GM18519 (cell line): Measurements from ENCODE around the gene TMEM163.
"Not testable (repeated sequence)": the region's sequence is repeated elsewhere in the genome, so short reads cannot be mapped to it uniquely, and the experiment has no call there.

ENCODE experiments used
- ATAC-seq: cut with Tn5 transposase; IDR thresholded peaks from one replicate; pipeline ENCODE4 v1.9.1; 2021; ENCODE audit warnings: mild to moderate bottlenecking, moderate library complexity; ENCODE audit not compliant: unreplicated experiment, low FRiP score

Gene TMEM163

DNA sequence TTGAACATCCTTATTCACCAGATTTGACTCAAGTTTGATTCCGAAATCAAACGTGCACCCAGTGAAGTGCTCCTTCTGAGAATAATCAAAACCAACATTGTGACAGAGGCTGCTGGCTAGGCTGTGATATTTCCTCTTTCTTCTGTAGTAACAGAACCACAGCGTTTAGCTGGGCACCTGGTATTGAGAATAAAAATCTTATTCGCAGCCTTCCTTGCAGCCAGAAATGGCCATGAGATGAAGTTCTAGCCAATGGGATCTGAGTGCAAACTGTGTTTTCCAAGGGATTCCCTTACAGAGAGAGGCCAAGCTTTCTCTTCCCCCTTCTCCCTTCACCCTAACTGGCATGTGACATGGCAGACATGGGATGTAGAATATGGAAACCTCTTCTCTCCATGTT, 51.7 kb downstream of the TMEM163 start:
- no peak for ATAC-seq

DNA sequence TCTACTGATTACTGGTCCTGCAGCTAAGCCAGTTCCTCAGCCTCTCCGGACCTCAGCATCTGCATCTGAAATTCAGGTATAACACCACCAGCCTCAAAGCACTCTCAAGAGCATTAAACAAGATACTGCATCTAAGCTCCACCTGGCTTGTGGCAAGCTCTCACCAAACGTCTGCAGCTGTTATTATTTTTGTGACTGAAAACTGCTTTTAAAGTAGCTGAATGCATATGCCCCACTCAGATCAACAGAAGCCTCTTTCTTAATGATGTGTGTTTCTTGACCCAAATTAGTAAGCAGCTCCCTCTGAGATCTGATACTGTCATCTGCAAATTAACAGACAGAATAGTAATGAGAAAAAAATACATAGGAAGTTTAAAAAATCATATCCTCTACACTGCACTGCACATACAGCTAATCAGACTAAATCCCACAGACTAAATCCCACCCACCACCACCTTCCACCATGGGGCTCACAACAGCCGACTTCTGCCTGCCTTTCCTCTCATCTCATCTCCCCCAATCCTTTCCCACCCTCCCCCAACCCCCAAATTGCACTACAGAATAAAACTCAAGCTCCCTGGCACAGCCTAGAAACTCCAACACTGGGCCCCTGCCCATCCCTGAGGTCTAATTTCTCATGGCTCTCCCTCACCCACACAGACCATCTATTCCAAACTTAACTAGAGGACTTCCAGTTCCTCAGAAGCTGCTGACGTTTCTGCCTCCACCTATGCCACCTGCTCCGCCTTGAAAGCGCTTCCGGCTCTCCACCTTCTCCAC, 52.9 kb downstream of the TMEM163 start:
- ATAC-seq, result no peak

DNA sequence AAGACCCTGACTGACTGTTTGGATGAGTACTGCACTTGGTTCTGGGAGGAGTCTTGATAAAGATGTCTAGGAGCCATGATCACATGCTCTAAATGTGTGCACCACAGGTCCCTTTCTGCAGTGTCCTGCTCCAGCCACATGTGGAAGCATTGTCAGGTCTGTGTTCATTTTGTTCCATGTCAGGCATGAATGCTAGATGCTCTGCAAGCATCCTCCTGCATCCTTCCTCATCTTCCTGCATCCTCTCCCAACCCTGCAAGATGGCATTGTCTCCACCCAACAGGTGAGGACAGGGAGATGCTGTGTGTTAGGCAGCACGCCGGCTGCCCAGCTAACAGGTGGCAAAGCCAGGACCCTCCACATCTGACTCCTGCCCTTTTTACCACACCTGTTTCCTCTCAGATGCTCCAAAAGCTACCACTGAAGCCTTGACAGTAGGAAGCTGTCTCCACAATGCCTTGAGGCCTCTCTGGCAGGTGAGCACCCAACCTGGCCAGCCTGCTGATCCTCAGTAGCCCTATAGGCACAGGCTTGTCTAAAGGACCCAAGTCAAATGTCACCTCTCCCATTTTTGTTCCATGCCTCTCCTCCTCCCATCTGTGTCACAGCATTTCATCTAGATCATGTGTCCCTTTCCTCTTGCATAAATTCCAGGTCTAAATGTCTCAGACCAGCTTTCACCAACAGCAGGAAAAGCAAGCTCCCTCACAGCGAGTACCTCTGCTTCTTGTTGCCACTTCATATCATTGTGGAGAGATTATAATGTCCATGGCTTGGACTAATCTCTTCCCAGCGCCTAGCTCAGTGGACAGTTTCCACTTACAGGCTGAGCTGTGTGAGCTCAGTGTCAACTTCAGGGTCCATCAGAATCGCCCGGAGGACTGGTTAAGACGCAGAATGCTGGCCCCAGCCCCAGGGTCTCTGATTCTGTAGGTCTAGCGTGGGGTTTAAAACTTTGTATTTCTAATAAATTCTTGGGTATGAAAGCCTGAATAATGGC, 55.0 kb downstream of the TMEM163 start:
- ATAC-seq, result no peak

DNA sequence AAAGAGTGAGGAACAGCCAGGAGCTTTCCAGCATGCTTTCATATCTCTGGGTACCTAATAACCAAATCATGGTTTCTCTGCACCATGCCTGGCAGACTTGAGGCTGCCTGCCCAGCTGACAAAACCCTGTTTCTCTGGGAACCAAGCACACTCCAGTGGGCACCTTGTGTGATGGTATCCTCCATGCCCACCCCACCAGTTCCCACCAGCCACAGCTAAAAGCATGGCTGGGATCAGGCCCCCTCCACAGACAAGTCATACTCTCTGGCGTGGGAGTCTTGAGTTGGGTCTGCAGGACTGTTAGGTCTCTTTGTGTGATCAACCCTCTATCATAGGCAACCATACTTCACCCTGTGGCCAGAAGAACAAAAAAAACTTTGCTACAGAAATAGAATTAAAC, 56.0 kb downstream of the TMEM163 start:
- ATAC-seq, result no peak

DNA sequence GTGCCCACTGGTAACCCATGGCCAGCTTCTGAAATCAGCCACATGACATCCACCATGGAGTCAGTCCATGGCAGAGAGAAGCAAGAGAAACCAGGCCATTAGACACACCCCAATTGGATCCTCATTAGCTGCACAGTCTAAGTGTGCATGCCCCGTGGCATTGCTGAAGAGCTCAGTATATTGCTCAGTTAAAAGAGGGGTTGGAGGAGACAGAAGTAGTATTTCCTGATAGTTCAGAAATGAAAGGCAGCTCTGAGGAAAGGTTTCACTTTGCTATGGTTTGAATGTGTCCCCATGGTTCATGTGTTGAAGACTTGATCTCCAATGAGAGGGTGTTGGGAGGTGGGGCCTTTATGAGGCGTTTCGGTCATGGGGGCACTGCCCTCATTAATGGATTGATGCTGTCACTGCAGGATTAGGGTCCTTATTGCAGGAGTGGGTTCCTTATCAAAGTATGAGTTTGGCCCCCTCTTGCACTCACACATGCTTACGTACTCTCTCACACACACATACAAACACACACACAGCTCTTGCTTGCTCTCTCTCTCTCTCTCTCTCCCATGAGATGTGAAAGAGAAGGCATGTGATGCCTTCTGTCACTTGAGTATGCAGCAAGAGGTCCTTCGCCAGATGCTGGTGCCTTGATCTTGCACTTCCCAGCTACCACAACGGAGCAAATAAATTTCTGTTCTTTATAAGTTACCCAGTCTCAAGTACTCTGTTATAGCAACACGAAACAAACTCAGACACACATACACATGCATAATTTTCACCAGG, 58.0 kb downstream of the TMEM163 start:
- ATAC-seq, result no peak

DNA sequence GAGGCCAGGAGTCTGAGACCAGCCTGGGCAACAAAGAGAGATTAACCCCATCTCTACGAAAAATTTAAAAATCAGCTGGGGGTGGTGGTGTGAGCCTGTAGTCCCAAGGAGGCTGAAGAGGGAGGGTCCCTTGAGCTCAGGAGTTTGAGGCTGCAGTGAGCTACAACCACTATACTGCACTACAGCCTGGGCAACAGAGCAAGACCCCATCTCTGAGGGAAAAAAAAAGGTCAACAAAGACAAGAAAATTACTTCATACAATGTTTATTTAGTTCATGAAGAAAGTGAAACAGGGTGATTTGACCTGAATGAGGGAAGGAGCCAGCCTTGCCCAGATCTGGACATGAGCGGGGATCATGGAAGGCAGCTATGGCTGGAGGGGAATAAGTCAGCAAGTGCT, 59.1 kb downstream of the TMEM163 start:
- ATAC-seq, result no peak

DNA sequence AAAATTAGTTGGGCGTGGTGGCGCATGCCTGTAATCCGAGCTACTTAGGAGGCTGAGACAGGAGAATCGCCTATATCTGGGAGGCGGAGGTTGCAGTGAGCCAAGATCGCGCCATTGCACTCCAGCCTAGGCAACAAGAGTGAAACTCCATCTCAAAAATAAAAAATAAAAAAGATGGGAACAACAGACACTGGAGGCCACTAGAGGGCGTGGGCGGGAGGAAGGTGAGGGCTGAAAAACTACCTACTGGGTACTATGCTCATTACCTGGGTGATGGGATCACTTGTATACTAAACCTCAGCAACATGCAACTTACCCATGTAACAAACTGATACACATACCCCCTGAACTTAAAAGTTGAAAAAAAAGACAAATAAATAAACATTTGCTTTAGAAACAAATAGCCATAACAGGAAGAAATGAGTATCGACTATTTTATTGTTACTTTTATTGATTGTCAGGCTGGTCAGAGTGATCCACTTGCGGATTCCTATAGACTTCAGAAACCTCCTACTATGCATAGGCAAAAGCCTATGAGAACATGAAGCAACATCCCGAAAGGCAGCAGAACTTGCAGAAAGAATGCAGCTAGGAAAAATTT, 61.0 kb downstream of the TMEM163 start:
- ATAC-seq, result no peak

DNA sequence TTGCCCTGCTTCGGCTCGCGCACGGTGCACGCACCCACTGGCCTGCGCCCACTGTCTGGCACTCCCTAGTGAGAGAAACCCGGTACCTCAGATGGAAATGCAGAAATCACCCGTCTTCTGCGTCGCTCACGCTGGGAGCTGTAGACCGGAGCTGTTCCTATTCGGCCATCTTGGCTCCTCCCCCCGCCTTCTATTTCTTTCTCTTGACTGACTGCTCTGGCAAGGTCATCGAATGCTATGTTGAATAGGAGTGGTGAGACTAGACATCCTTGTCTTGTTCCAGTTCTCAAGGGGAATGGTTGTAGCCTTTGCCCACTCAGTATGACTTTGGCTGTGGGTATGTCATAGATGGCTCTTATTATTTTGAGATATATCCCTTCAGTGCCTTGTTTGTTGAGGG, 62.4 kb downstream of the TMEM163 start:
- ATAC-seq, result not testable (repeated sequence)

DNA sequence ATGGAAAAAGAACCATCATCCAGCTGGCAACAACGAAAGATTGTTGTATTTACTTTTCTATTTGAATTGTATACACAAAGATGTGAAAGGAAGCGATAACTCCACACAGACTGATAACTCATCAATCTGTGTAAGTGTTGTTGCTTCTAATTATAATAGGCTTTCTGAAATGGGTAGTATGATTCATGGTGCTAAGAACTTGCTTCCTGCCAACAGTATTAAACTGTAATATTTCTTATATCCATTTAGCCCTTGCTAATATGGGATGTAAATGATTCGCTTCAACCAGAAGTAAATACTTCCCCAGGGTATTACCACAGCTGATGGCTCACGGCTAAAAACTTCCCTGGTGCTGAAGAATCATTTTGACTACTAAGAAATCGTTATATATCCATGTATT, 70.2 kb downstream of the TMEM163 start:
- ATAC-seq, result no peak

DNA sequence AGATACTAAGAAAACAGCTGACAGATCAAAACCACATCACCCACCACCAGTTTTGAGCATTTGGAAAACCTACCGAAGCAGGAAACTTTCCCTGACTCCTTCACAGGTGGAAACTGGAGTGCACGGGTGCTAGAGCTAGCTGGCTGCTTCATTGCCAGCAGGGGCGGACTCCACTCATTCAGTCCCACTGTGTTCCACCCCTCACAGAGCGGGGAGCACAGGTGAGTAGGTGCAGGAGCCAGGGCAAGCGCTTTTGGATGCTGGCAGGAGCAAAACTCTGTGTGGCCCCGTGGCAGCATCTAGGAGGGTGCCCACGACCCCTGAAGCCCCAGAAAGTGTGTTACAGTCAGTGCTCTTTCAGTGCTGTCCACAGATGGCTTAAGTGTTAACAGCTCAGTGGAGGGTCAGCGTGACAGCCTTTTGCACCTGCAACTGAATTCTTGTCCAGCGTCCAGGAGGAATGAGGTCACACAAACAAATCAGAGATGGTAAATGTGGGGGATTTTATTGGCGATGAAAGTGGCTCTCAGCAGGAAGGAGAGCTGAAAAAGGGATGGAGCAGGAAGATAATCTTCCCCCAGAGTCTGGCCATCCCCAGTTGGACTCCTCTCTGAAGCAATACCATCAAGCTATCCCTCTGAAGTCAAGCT, 71.1 kb downstream of the TMEM163 start:
- ATAC-seq, result no peak

DNA sequence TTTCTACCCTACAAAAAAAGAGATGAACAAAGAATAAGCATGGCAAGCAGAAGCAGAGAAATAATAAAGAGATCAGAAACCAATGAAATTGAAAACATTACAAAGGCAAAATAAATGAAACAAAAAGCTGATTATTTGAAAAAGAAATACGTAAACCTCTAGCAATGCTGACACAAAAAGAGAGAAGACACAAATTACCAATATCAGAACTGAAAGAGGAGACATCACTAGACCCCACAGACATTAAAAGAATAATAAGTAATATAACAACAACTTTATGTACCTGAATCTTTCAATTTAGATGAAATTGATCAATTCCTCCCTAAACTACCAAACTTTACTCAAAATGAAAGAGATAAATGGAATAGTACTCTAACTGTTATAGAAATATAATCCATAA, 75.9 kb downstream of the TMEM163 start:
- ATAC-seq, result no peak

DNA sequence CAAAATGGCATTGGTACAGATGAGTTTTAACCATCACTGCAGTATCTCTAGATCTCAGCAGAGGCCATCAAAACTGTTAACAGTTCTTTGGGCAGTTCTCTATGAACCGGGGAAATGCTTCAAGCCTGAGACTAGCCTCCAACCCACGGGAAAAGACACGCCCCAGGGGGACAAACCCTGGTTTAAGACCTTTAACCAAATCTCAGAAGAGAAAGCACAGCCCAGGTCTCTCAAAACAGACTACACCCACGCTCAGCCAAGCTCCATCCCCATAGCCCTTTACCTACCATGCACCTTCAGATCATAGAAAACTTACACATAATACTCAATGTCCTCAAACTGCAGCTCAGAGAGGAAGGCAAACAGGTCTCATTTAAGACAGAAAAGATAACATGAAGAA, 78.3 kb downstream of the TMEM163 start:
- ATAC-seq, result no peak

DNA sequence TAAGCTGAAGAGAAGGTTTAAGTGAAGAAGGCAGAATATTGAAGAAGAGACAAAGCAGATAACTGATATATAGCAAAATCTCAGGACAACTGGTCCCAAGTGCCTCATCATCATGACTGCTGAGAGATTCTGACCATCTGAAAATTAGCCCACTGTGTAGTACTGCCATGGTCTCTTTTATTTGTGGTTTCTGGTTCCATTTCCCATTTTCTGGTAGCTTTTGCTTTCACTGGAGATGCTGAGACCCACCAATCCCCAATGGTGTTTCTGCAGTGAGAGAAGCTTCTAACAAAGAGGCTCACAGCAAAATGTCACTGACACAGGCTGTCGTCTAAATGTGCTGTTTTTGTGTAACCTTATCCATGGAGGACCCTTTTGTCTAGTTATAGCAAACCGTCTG, 79.5 kb downstream of the TMEM163 start:
- no peak for ATAC-seq

DNA sequence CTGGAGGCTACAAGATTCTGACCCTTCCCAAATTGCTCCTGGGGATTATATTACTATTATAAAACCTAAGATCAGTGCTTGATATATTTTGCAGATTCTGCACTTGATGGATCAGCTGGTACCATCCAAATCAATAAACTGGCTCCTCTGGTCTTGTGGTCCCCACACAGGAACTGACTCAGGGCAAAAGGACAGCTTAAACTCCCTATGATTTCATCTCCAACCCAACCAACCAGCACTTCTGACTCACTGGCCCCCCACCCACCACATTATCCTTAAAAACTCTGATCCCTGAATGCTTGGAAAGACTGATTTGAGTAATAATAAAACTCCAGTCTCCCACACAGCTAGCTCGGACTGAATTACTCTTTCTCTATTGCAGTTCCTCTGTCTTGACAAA, 82.1 kb downstream of the TMEM163 start:
- ATAC-seq, result no peak

DNA sequence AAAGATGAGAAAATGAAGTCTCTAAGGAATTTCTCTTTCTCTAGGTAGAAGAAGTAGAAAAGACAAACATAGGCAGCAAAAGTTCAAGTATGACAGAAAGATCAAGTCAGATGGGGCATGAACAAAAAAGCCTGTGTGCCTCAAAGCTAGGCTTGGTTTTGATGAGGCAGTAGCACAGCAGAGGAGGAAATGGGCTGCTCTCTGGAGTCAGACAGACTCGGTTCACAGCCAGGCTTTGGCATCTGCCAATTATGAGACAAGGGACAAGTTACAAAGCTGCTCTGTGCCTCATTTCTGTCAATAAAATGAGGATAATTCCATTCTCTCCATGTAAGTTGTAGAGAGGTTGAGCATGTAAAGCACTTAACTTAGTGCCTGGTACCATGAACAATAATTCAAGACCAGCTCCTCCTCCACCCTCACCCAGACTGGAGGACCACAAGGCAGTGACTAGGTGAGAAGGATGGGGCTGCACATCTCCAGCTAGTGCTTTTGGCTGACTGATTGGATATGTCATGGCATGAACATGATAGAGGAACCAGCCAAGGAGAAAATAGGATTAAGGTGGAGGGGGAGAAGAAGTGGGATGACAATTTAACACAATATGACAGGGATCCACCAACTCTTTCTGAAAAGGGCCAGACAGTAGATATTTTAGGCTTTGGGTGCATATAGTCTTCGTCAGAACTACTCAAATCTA, 84.6 kb downstream of the TMEM163 start:
- ATAC-seq, result no peak

DNA sequence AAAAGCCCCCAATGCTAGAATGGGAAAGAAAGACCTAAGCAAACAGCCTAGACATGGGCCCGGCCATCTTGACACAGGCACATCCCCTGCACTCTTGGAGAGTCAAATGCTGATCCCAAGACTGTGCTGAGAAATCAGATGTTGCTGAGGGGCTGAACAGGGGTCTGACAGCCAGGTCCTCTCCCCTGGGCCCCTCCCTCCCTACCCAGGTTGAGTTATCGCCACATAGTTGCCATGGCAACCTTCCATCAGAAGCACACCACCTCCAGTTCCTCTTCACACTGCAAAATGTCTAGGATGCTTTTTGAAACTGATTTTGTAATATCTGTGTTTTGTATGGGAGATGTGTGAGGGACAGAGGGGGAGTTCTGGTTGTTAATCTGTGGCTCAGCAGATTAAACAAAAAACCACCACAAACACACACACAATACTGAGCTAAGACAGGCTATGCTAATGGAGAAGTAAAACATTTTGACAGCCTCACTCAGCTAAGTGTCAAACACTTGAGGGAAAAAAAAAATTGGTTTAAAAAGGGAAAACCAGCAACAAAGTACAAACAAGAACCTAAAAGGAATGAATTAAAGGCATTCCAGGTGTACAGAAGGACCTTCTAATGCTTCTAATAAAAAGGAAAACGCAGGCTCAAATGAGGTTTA, 88.2 kb downstream of the TMEM163 start:
- no peak for ATAC-seq

DNA sequence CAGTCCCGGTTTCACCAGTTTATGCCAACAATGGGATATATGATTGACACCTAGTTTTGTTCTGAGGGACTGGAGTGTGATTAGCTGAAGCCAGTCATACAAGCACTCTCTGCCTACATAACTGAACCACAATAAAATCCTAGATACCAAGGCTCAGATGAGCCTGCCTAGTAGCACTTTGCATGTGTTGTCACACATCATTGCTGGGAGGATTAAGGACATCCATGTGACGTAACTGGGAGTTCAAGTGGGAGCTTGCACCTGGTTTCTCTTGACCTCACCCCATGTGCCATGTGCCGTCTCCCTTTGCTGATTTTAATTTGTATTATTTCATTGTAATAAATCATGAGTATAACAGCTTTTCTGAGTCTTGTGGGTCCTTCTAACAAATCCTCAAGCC, 90.3 kb downstream of the TMEM163 start:
- no peak for ATAC-seq

DNA sequence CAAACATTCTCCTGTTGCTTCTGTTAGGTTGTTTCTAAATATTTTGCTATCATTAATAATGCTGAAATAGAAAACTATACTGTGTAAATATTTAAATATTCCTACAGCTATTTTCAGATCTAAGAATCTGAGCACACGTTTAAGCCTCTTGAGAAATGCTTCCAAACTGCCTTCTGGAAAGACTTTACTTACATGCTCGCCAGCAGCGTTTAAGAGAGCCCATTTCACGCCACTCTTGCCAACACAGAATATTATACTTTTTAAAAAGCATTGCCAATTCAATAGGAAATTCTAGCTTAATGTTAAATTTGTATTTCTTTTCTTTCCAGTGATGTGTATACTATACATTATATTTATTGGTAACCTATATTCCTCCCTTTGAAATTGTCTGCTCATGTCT, 92.0 kb downstream of the TMEM163 start:
- no peak for ATAC-seq

DNA sequence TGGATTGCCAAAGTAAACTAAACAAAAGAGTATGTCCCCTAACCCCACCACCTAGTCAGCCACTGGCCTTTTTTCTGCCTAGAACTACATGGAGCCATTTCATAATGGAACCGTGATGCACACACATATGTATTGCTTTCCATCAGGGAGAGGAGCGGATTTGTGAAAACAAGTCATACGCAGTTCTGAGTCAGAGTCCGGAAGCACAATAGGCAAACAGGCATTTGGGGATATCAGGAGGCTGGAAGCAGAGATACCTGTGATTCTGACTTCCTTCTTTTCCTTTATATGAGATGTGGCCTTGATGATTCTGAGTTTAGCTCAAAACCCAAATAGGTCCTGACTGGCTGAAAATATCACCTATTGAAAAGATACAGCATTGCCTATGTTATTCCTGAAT, 93.5 kb downstream of the TMEM163 start:
- ATAC-seq, result no peak
